ENCODE results near the gene HAX1.
"Not testable (repeated sequence)": the region's sequence is repeated elsewhere in the genome, so short reads cannot be mapped to it uniquely, and the experiment has no call there.

Gene HAX1

DNA sequence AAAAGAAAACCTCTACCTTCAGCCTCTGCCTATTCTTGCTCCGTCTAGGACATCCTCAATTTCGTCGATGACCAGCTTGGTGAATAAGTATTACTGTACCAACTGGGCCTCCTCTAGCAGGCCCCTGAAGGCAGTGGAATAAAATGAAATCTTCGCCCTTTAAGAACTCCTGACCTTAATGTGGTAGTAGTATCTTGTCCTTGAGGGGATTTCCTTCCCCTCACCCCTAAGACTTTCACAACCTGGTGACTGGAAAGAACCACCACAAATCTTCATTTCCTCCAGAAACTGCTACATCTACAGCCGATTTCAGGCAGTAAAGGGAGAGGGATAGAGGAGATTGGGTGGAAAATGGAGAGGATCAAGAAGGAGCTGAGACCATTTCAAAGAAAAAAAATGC lies 1.6 kb upstream of the HAX1 start:
- DNase-seq (ENCODE audit: low read depth, low spot score): no peak
- in situ Hi-C loops (cut with HindIII; ENCODE audit: low sequenced_read_pairs): no loop called here
- TF ChIP-seq, protein P1, sequence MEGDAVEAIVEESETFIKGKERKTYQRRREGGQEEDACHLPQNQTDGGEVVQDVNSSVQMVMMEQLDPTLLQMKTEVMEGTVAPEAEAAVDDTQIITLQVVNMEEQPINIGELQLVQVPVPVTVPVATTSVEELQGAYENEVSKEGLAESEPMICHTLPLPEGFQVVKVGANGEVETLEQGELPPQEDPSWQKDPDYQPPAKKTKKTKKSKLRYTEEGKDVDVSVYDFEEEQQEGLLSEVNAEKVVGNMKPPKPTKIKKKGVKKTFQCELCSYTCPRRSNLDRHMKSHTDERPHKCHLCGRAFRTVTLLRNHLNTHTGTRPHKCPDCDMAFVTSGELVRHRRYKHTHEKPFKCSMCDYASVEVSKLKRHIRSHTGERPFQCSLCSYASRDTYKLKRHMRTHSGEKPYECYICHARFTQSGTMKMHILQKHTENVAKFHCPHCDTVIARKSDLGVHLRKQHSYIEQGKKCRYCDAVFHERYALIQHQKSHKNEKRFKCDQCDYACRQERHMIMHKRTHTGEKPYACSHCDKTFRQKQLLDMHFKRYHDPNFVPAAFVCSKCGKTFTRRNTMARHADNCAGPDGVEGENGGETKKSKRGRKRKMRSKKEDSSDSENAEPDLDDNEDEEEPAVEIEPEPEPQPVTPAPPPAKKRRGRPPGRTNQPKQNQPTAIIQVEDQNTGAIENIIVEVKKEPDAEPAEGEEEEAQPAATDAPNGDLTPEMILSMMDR (IDR thresholded peaks at IDR 0.05; ENCODE audit: low read depth, low read length): no peak
- H3K4me3 ChIP-seq (ENCODE audit: low read depth, low read length): no peak overlapping the region

DNA sequence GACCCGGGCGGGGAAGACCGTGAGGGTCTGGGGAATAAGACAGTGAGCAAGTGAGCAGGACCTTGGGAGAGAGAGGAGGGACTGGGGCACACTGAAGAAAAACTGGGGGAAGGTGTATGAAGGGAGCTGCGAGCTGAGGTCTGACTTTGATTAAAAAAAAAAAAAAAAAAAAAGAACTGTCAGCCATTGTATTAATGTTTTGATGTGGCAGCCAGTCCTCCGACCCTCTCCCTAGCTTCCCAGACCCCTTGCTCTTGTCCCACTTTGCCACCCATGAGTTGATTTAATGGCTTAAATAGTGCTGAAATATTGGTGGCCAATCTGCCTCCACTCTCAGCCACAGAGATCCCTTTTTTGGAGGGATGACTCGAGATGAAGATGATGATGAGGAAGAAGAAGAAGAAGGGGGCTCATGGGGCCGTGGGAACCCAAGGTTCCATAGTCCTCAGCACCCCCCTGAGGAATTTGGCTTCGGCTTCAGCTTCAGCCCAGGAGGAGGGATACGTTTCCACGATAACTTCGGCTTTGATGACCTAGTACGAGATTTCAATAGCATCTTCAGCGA lies 652 bp downstream of the HAX1 start:
- in situ Hi-C loops (cut with HindIII; ENCODE audit: low sequenced_read_pairs): no loop called here
- peak overlapping the region; percentile 79 for H3K4me3 ChIP-seq (ENCODE audit: low read depth, low read length)
- TF ChIP-seq, protein P1 (IDR thresholded peaks at IDR 0.05; ENCODE audit: low read depth, low read length): no peak
- no peak for DNase-seq (ENCODE audit: low read depth, low spot score)

DNA sequence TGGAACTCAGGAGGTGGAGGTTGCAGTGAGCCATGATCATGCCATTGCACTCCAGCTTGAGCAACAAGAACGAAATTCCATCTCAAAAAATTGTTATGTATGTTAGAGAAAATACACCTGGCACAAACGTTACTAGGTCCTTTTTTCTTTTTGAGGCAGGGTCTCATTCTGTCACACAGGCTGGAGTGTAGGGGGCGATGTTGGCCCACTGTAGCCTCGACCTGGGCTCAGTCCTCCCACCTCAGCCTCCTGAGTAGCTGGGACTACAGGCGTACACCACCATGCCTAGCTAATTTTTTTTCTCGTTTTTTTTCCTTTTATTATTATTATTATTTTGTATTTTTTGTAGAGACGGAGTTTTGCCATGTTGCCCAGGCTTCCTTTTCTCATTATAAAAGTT lies 4.4 kb downstream of the HAX1 start:
- TF ChIP-seq, protein P1 (IDR thresholded peaks at IDR 0.05; ENCODE audit: low read depth, low read length): peak; percentile 33
- no peak overlapping the region for H3K4me3 ChIP-seq (ENCODE audit: low read depth, low read length)
- in situ Hi-C loops (cut with HindIII; ENCODE audit: low sequenced_read_pairs): no loop called here
- no peak for DNase-seq (ENCODE audit: low read depth, low spot score)

DNA sequence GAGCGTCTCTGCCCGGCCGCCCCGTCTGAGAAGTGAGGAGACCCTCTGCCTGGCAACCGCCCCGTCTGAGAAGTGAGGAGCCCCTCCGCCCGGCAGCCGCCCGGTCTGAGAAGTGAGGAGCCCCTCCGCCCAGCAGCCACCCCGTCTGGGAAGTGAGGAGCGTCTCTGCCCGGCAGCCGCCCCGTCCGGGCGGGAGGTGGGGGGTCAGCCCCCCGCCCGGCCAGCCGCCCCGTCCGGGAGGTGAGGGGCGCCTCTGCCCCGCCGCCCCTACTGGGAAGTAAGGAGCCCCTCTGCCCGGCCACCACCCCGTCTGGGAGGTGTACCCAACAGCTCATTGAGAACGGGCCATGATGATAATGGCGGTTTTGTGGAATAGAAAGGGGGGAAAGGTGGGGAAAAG lies 15.2 kb downstream of the HAX1 start:
- DNase-seq (ENCODE audit: low read depth, low spot score); H3K4me3 ChIP-seq (ENCODE audit: low read depth, low read length); in situ Hi-C loops (cut with HindIII; ENCODE audit: low sequenced_read_pairs): not testable (repeated sequence)

DNA sequence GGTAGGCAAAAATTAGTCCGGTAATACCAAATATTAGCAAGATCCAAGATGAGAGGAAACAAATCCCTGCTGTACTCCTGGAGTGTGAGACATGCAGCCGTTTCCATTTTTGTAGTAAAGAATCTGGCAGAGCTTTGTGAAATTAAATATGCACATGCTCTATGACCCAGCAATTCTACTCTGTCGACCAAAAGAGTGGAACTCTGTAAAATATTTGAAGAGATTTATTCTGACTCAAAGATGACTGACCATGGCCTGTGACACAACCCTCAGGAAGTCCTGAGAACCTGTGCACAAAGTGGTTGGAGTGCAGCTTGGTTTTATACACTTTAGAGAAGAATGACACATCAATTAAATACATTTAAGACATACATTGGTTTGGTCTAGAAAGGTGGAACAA lies 16.2 kb downstream of the HAX1 start:
- TF ChIP-seq, protein P1 (IDR thresholded peaks at IDR 0.05; ENCODE audit: low read depth, low read length): no peak
- in situ Hi-C loops (cut with HindIII; ENCODE audit: low sequenced_read_pairs): no loop called here
- no peak overlapping the region for H3K4me3 ChIP-seq (ENCODE audit: low read depth, low read length)
- no peak for DNase-seq (ENCODE audit: low read depth, low spot score)

DNA sequence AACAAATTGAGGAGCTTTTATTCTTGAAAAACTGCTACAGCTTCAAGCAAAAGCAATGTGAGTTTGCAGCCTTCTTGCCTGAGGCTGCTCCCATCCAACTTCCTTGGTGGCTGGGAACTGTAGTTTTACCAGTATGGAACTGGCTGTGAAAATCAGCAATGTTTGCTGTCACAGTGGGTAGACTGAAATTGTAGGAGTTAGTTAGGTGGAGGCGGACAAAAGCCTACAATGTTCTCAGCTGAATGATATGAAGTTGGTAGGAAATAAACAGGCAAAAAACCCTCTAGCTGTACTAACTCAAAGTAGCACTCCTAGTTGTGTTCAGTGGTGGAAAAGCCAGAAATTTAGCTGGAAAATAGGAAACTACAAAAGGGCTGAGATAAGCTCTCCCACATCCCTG lies 18.5 kb downstream of the HAX1 start:
- in situ Hi-C loops (cut with HindIII; ENCODE audit: low sequenced_read_pairs): no loop called here

DNA sequence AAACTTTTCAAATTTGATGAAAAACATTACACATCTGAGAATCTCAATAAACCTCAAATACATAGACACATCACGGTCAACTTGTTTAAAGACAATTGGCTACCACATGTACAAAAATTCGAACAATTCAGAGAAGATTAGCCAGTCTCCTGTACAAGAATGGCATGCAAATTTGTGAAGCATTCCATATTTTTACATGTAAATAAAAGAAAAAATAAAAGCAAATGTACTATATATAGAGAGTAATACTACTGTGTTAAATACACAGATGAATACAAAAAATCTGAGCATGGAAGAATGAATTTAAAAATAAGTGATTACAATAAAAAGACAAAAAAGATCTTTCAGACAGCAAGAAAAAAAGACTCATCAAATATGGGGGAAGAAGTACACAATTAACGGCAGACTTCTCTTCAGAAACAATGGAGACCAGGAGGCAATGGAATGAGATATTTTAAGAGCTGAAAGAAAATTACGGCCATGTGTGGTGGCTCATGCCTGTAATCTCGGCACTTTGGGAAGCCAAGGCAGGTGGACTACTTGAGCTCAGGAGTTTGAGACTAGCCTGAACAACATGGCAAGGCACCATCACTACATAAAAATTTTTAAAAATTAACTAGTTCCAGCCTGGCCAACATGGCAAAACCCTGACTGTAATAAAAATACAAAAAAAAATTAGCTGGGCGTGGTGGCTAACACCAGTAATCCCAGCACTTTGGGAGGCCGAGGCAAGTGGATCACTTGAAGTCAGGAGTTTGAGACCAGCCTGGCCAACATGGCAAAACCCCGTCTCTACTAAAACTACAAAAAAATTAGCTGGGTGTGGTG lies 23.2 kb downstream of the HAX1 start:
- TF ChIP-seq, protein P1 (IDR thresholded peaks at IDR 0.05; ENCODE audit: low read depth, low read length): no peak
- in situ Hi-C loops (cut with HindIII; ENCODE audit: low sequenced_read_pairs): no loop called here
- no peak for DNase-seq (ENCODE audit: low read depth, low spot score)
- no peak overlapping the region for H3K4me3 ChIP-seq (ENCODE audit: low read depth, low read length)

More for the DNA sequence above, 18.5 kb downstream of the HAX1 start:
- TF ChIP-seq, protein P1 (IDR thresholded peaks at IDR 0.05; ENCODE audit: low read depth, low read length): no peak
- H3K4me3 ChIP-seq (ENCODE audit: low read depth, low read length): no peak overlapping the region
- no peak for DNase-seq (ENCODE audit: low read depth, low spot score)
